Heart left ventricle (tissue), 11 donors: ENCODE measurements around the gene HECTD3. TPM values are rescaled to one million over a fixed set of nuclear protein-coding genes. Genes with fewer than 3 reads are reported as not detected.

Source experiments
- polyA plus RNA-seq, 2 donors: library from polyadenylated mRNA; stranded (reverse); fragments of 200-250 nt; gene quantifications; one replicate each; pipeline ENCODE4 v1.2.3, GENCODE V29; 2013
- total RNA-seq, 9 donors: library from RNA; depleted of rRNA in 2 of 9; stranded (reverse); fragments of >200 nt in 2 of 9; fragmentation: NEBNext Ultra II Directional in 3 of 9; extraction: Animal tissue kit (Norgen Biotek cat#: 25700) in 3 of 9; gene quantifications; one replicate each; pipeline versions ENCODE4 v1.1.0 to v1.2.4, GENCODE V29; 2016 to 2023
- donor health status: ischemic (EF 13 %, LVEDD 7.1; RV severe dilation, severe dysfunction).
- donor health status: healthy with polysubstance abuse.
- donor health status: DM: no; HTN: yes; CAD: no.
- donor health status: DM: no; HTN: no; CAD: no.
- donor health status: ischemic (EF 25% LVEDD 5.7; RV mildly dilated, moderate dysfunction).
- donor health status: healthy.
- donor health status: DM: yes; HTN: yes; CAD: no.
- donor health status: PGD.
- donor health status: nonischemic (EF 23%, LVEDD 6.1; RV moderate dilation, normal function).

The HECTD3 gene
- total and polyA plus RNA-seq, 11 donors: 17.6 to 34.3 (median 22.8) TPM

Other genes with a start within 250 kb of the HECTD3 start
- gene RPS8, start 235.8 kb downstream of the HECTD3 start, total RNA-seq: 1,000 to 10,000 TPM in 3 of 9 donors, 100 to 1,000 TPM in 6; 576 to 1,019 (median 853) TPM
- 1,000 to 10,000 TPM; 1,199 to 1,848 TPM for gene RPS8, start 235.8 kb downstream of the HECTD3 start, polyA plus RNA-seq
- under 1 TPM in 3 of 9 donors, not detected in 6; 0.09 to 0.32 (median 0.23) TPM for gene BEST4, start 223.2 kb downstream of the HECTD3 start, total RNA-seq
- under 1 TPM; 0.06 to 0.11 TPM for gene BEST4, start 223.2 kb downstream of the HECTD3 start, polyA plus RNA-seq
- gene PLK3, start 210.9 kb downstream of the HECTD3 start, total RNA-seq: 10 to 100 TPM in 2 of 9 donors, 1 to 10 TPM in 7; 4.5 to 17.9 (median 6.6) TPM
- 1 to 10 TPM; 5.8 to 6.9 TPM for gene PLK3, start 210.9 kb downstream of the HECTD3 start, polyA plus RNA-seq
- gene DYNLT4, start 204.0 kb downstream of the HECTD3 start, total RNA-seq: 1 to 10 TPM in 3 of 9 donors, under 1 TPM in 5, not detected in 1; 0.54 to 1.0 (median 0.82) TPM
- gene DYNLT4, start 204.0 kb downstream of the HECTD3 start, polyA plus RNA-seq: 1 to 10 TPM in 1 of 2 donors, under 1 TPM in 1; 0.36 to 1.7 TPM
- gene BTBD19, start 202.8 kb downstream of the HECTD3 start, total RNA-seq: 1 to 10 TPM in 8 of 9 donors, under 1 TPM in 1; 0.56 to 7.4 (median 2.8) TPM
- gene BTBD19, start 202.8 kb downstream of the HECTD3 start, polyA plus RNA-seq: 1 to 10 TPM; 2.6 to 6.2 TPM
- gene PTCH2, start 168.1 kb downstream of the HECTD3 start, total RNA-seq: under 1 TPM in 8 of 9 donors, not detected in 1; 0.21 to 0.85 (median 0.41) TPM
- gene PTCH2, start 168.1 kb downstream of the HECTD3 start, polyA plus RNA-seq: under 1 TPM; 0.19 to 0.27 TPM
- gene EIF2B3, start 24.7 kb downstream of the HECTD3 start, total RNA-seq: 10 to 100 TPM; 27.5 to 48.8 (median 37.7) TPM
- gene EIF2B3, start 24.7 kb downstream of the HECTD3 start, polyA plus RNA-seq: 10 to 100 TPM; 33.3 to 50.6 TPM
- gene UROD, start 930 bp upstream of the HECTD3 start, total RNA-seq: 10 to 100 TPM; 58.2 to 95.8 (median 78.4) TPM
- 10 to 100 TPM; 80.6 to 89.3 TPM for gene UROD, start 930 bp upstream of the HECTD3 start, polyA plus RNA-seq
- 1 to 10 TPM in 4 of 9 donors, under 1 TPM in 5; 0.39 to 1.7 (median 0.99) TPM for gene ZSWIM5, start 195.3 kb upstream of the HECTD3 start, total RNA-seq
- under 1 TPM; 0.19 to 0.30 TPM for gene ZSWIM5, start 195.3 kb upstream of the HECTD3 start, polyA plus RNA-seq